ENCODE results near the gene ANGEL1.

ANGEL1 gene

DNA sequence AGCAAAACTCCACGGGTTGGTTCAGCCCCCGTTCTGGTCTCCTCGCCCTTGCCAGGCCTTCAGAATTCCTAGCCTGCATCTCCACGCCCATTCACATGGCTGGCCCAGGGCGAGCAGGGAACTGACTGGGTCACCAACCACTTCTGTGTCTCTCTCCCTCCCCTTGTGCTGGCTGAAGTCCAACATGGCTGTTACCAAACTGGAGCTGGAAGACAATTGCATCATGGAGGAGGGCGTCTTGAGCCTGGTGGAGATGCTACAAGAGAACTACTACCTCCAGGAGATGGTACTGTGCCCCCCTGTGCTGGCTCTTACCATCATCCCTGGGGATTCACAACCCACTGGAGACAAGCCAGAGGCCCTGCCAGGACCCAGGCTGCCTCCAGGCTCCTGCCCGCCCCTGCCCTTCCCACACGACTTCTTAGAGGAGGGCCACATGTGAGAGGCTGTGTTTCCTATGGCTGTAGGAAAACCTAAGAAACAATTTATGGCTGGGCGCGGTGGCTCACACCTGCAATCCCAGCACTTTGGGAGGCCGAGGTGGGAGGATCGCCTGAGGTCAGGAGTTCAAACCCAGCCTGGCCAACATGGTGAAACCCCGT, 23.4 kb upstream of the ANGEL1 start:
- Histone ChIP-seq H3K4me3 (replicated peaks; ENCODE audit: insufficient read depth, low read length) (no peak overlapping the region), H3K27ac (replicated peaks) (no peak overlapping the region), H3K27me3 (ENCODE audit: insufficient read depth, poor library complexity, severe bottlenecking) (no peaks in the 10 kb centered on the region)
- TF ChIP-seq POLR2AphosphoS5 (IDR thresholded peaks at IDR 0.05; ENCODE audit: low read depth) (no peak), SPI1 (IDR thresholded peaks at IDR 0.05; ENCODE audit: borderline replicate concordance, low read depth) (no peak)
- TF ChIP-seq, protein P1, sequence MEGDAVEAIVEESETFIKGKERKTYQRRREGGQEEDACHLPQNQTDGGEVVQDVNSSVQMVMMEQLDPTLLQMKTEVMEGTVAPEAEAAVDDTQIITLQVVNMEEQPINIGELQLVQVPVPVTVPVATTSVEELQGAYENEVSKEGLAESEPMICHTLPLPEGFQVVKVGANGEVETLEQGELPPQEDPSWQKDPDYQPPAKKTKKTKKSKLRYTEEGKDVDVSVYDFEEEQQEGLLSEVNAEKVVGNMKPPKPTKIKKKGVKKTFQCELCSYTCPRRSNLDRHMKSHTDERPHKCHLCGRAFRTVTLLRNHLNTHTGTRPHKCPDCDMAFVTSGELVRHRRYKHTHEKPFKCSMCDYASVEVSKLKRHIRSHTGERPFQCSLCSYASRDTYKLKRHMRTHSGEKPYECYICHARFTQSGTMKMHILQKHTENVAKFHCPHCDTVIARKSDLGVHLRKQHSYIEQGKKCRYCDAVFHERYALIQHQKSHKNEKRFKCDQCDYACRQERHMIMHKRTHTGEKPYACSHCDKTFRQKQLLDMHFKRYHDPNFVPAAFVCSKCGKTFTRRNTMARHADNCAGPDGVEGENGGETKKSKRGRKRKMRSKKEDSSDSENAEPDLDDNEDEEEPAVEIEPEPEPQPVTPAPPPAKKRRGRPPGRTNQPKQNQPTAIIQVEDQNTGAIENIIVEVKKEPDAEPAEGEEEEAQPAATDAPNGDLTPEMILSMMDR (IDR thresholded peaks at IDR 0.05; ENCODE audit: insufficient read depth, low read length) = no peak
- peak in 1 of 2 experiments; percentile 43 for DNase-seq (ENCODE audit: low read depth in 1 of 2, low spot score in 1 of 2)

DNA sequence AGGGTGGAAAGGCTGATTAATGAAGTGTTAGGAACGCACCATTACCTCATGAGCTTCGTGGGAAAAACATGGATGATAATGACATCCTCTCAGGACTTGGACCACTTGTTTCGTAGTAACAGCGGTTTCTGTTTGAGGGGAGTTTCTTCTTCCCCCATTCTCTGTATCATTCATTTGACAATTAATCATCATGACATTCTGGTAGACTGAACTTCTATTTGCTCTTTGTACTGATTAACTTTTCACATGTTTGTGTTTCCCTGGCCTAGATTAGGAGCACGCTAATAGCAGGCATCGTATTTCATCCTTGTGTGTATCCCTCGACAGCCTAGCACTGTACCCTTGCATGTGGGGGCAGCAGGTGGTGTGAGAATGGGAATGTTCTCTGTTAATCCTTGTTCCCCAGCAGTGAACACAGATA, 21.6 kb upstream of the ANGEL1 start:
- Histone ChIP-seq H3K4me3 (replicated peaks; ENCODE audit: insufficient read depth, low read length) (no peak overlapping the region), H3K27ac (replicated peaks) (no peak overlapping the region), H3K27me3 (ENCODE audit: insufficient read depth, poor library complexity, severe bottlenecking) (no peaks in the 10 kb centered on the region)
- DNase-seq (ENCODE audit: low read depth in 1 of 2, low spot score in 1 of 2) = no peak
- TF ChIP-seq, protein P2, sequence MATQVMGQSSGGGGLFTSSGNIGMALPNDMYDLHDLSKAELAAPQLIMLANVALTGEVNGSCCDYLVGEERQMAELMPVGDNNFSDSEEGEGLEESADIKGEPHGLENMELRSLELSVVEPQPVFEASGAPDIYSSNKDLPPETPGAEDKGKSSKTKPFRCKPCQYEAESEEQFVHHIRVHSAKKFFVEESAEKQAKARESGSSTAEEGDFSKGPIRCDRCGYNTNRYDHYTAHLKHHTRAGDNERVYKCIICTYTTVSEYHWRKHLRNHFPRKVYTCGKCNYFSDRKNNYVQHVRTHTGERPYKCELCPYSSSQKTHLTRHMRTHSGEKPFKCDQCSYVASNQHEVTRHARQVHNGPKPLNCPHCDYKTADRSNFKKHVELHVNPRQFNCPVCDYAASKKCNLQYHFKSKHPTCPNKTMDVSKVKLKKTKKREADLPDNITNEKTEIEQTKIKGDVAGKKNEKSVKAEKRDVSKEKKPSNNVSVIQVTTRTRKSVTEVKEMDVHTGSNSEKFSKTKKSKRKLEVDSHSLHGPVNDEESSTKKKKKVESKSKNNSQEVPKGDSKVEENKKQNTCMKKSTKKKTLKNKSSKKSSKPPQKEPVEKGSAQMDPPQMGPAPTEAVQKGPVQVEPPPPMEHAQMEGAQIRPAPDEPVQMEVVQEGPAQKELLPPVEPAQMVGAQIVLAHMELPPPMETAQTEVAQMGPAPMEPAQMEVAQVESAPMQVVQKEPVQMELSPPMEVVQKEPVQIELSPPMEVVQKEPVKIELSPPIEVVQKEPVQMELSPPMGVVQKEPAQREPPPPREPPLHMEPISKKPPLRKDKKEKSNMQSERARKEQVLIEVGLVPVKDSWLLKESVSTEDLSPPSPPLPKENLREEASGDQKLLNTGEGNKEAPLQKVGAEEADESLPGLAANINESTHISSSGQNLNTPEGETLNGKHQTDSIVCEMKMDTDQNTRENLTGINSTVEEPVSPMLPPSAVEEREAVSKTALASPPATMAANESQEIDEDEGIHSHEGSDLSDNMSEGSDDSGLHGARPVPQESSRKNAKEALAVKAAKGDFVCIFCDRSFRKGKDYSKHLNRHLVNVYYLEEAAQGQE (IDR thresholded peaks at IDR 0.05; ENCODE audit: insufficient replicate concordance, low read depth) = no peak
- TF ChIP-seq SPI1 (IDR thresholded peaks at IDR 0.05; ENCODE audit: borderline replicate concordance, low read depth) (no peak), GABPA (IDR thresholded peaks at IDR 0.05; ENCODE audit: low read depth) (no peak)

DNA sequence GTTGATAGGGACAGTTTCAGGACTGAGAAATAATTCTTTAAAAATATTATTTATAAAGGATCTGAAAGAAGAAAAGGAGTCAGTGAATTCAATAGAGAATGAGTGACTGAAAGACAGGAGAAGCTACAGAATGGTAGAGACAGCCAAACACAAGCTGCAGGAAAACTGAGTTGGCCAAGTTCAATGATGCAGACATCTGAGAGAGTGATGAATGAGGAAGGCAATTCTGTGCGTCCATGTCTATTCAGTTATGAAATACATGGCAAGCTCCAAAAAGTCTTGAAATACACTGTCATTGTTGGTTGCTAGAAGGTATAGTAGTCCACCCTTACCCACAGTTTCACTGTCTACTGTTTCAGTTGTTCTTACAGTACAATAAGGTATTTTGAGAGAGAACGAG, 20.3 kb upstream of the ANGEL1 start:
- no peak for TF ChIP-seq GABPA (IDR thresholded peaks at IDR 0.05; ENCODE audit: low read depth)
- TF ChIP-seq, protein P1 (IDR thresholded peaks at IDR 0.05; ENCODE audit: insufficient read depth, low read length) = no peak
- TF ChIP-seq, protein P2 (IDR thresholded peaks at IDR 0.05; ENCODE audit: insufficient replicate concordance, low read depth) = no peak
- no peak for TF ChIP-seq SPI1 (IDR thresholded peaks at IDR 0.05; ENCODE audit: borderline replicate concordance, low read depth)
- TF ChIP-seq POLR2AphosphoS5 (IDR thresholded peaks at IDR 0.05; ENCODE audit: low read depth) = no peak
- no peak overlapping the region for H3K27ac ChIP-seq (replicated peaks)
- no peaks in the 10 kb centered on the region for H3K27me3 ChIP-seq (ENCODE audit: insufficient read depth, poor library complexity, severe bottlenecking)
- DNase-seq (ENCODE audit: low read depth in 1 of 2, low spot score in 1 of 2) = peak in 1 of 2 experiments; percentile 1
- H3K4me3 ChIP-seq (replicated peaks; ENCODE audit: insufficient read depth, low read length) = no peak overlapping the region

DNA sequence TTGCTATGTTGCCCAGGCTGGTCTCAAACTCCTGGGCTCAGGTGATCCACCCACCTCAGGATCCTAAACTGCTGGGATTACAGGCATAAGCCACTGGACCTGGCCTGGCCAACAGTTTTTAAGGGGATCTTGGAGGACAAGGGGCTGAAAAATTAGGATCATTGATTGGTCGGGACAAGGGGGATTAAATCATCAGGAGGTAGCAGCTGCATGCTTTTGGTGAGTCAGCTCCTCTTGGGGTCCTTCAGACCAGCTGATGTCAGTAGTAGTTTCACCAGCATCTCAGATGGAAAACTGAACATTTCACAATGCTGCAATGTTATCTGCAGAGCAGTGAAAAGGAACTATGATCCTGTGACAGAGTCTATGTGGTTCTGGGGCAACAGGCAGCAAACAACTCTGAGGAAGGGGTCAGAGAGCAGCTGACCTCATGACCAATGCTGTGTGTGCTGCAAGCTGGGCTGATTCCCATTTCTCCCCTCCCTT, 19.9 kb upstream of the ANGEL1 start:
- no peak for TF ChIP-seq SPI1 (IDR thresholded peaks at IDR 0.05; ENCODE audit: borderline replicate concordance, low read depth)
- no peak for TF ChIP-seq POLR2AphosphoS5 (IDR thresholded peaks at IDR 0.05; ENCODE audit: low read depth)
- TF ChIP-seq GABPA (IDR thresholded peaks at IDR 0.05; ENCODE audit: low read depth) = no peak
- TF ChIP-seq, protein P1 (IDR thresholded peaks at IDR 0.05; ENCODE audit: insufficient read depth, low read length) = no peak
- TF ChIP-seq, protein P2 (IDR thresholded peaks at IDR 0.05; ENCODE audit: insufficient replicate concordance, low read depth) = no peak
- Histone ChIP-seq H3K4me3 (replicated peaks; ENCODE audit: insufficient read depth, low read length) (no peak overlapping the region), H3K27ac (replicated peaks) (no peak overlapping the region), H3K27me3 (ENCODE audit: insufficient read depth, poor library complexity, severe bottlenecking) (no peaks in the 10 kb centered on the region)
- peak in 1 of 2 experiments; percentile 29 for DNase-seq (ENCODE audit: low read depth in 1 of 2, low spot score in 1 of 2)
